Measurements from ENCODE around the gene ATG9A.

GRCh38 chr2:219252570-219252899 is 23.1 kb upstream of the ATG9A start:
- TF ChIP-seq CTCF (IDR thresholded peaks at IDR 0.05; ENCODE audit: extremely low read depth in 1 of 2, insufficient read depth in 1 of 2, low read depth in 1 of 2, low read length in 2 of 2), result no peak
- TF ChIP-seq MAX (IDR thresholded peaks at IDR 0.05; ENCODE audit: insufficient read depth, insufficient read length), result no peak
- TF ChIP-seq POLR2AphosphoS5 (IDR thresholded peaks at IDR 0.05; ENCODE audit: insufficient read depth, low read depth, low read length), result no peak
- no peak for TF ChIP-seq EZH2 (IDR thresholded peaks at IDR 0.05; ENCODE audit: borderline replicate concordance, low read depth, low read length, severe bottlenecking)
- no peak for TF ChIP-seq POLR2A (IDR thresholded peaks at IDR 0.05; ENCODE audit: low read depth, low read length)
- no peak for TF ChIP-seq JUN (IDR thresholded peaks at IDR 0.05; ENCODE audit: borderline replicate concordance, insufficient read depth, insufficient read length, low read depth)
- TF ChIP-seq GATA2 (IDR thresholded peaks at IDR 0.05; ENCODE audit: insufficient read depth, insufficient read length, low read depth, low read length), result no peak
- no peak for TF ChIP-seq MYC (IDR thresholded peaks at IDR 0.05; ENCODE audit: low read depth, low read length)
- no peak for TF ChIP-seq FOS (IDR thresholded peaks at IDR 0.05; ENCODE audit: borderline replicate concordance, insufficient read depth, low read length)

Data from endothelial cell of umbilical vein (primary cell).